Lower leg skin (tissue), 4 donors: Measurements from ENCODE around the gene ETS1. TPM values are rescaled to one million over a fixed set of nuclear protein-coding genes. Genes with fewer than 3 reads are reported as not detected.

Experiments
- DNase-seq, 2 donors: peaks; one replicate each; pipeline ENCODE4 v3.0.0-alpha.2; 2019; ENCODE audit warnings: low spot score in 2 of 2
- H3K4me3 ChIP-seq: fragments of 200-600 bp; sonication (generic); 2 replicates; pipeline ENCODE4 v1.5.1; 2017; ENCODE audit warnings: mild to moderate bottlenecking, low read depth; ENCODE audit not compliant: poor library complexity, severe bottlenecking
- POLR2A ChIP-seq, 2 donors: fragments of 450-650 bp; IDR thresholded peaks; one replicate each; pipeline ENCODE4 v1.6.1; 2016 to 2017; ENCODE audit warnings: antibody characterized with exemption in 2 of 2, mild to moderate bottlenecking in 1 of 2, moderate library complexity in 1 of 2
- WGBS, 2 donors: methylation state at CpG; one replicate each; pipeline ENCODE4 v1.1.5; 2018; 5-methylcytosine and 5-hydroxymethylcytosine counted together
- intact Hi-C: fragments of 100-400 bp; cut with DNase I; formaldehyde crosslinking; loops from one replicate; pipeline ENCODE4 v1.15.0; 2023; ENCODE audit warnings: low total_unique reads
- total RNA-seq, 4 donors: library from RNA; depleted of rRNA; stranded (reverse); fragments of >200 nt; gene quantifications; one replicate each; pipeline ENCODE4 v1.1.0, GENCODE V29; 2016
- TF ChIP-seq, protein P1 (sequence below), 3 donors: fragments of 450-650 bp; IDR thresholded peaks; one replicate each; pipeline ENCODE4 v1.5.1; 2016; ENCODE audit warnings: antibody characterized with exemption in 3 of 3, mild to moderate bottlenecking in 3 of 3, moderate library complexity in 2 of 3

Gene ETS1
- total RNA-seq, 4 donors from 2014 or later = 20.6 to 38.7 (median 21.8) TPM

DNA sequence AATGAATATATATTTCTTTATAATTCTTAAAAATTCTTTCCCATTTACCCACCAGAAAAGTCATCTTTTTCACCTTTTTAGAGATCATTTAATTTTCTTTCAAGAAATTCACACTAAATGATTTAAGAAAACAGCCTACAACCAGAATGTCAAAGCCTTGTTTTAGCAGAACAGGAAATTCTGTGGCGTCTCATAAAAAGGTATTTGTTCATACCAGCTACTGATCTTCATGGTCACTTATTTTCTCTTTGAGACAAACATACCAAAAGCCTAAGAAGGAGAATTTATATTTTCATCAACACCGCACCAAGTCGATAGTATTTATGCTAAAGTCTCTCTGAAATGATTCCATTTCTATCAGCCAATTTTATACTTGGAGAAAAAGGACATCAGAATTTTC lies 105.3 kb downstream of the ETS1 start:
- intact Hi-C loops = no loop called here
- TF ChIP-seq, protein P1, sequence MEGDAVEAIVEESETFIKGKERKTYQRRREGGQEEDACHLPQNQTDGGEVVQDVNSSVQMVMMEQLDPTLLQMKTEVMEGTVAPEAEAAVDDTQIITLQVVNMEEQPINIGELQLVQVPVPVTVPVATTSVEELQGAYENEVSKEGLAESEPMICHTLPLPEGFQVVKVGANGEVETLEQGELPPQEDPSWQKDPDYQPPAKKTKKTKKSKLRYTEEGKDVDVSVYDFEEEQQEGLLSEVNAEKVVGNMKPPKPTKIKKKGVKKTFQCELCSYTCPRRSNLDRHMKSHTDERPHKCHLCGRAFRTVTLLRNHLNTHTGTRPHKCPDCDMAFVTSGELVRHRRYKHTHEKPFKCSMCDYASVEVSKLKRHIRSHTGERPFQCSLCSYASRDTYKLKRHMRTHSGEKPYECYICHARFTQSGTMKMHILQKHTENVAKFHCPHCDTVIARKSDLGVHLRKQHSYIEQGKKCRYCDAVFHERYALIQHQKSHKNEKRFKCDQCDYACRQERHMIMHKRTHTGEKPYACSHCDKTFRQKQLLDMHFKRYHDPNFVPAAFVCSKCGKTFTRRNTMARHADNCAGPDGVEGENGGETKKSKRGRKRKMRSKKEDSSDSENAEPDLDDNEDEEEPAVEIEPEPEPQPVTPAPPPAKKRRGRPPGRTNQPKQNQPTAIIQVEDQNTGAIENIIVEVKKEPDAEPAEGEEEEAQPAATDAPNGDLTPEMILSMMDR (IDR thresholded peaks at IDR 0.05) = no peak
- no peak for TF ChIP-seq POLR2A (IDR thresholded peaks at IDR 0.05)
- no peak for DNase-seq
- 80 to 83% methylated on average over 3 of the region's 3 CpGs for WGBS, 2 donors
- H3K4me3 ChIP-seq = no peak overlapping the region

DNA sequence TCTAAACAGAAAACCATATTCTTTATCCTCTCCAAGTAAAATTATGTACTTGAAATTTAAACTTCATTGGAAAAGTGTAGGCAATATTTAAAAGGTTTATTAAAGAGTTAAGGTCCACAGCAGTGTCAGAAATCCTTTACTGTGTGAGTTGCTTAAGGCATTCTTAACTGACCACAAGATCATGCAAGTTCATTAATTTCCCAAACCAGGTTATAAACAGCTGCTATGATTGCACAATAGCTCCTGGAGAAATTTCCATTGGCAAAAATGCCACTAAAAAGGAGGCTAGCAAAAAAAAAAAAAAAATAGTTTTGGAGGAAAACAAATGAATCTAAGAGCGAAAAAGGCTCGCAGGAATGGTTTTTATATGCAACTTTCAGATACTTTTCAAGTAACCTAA lies 106.2 kb downstream of the ETS1 start:
- 51 to 62% methylated on average over 2 of the region's 2 CpGs for WGBS, 2 donors
- intact Hi-C loops = no loop called here

DNA sequence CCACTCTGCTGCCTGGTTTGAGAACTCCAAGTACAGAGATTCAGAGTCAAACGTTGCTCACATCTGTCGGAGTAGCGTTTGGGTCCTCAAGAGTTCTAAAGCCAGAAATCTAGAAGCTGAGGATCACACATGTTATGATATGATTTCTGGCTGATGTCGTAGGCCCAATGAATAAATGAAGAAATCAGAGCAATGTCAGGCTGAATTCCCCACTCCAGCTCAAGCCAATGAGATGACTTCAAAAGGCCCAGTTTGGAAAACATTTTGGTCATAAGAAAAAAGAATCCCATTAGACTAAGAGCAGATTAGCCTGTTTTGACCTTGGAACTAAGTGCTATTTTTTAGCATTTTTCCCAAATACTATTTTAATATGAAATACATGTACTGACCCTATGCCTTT lies 106.7 kb downstream of the ETS1 start:
- H3K4me3 ChIP-seq = no peak overlapping the region
- no peak for DNase-seq
- intact Hi-C loops = no loop called here
- no peak for TF ChIP-seq POLR2A (IDR thresholded peaks at IDR 0.05)
- TF ChIP-seq, protein P1 (IDR thresholded peaks at IDR 0.05) = no peak
- 55 to 81% methylated on average over 4 of the region's 4 CpGs for WGBS, 2 donors

More for the DNA sequence above, 106.2 kb downstream of the ETS1 start:
- H3K4me3 ChIP-seq = no peak overlapping the region
- TF ChIP-seq, protein P1 (IDR thresholded peaks at IDR 0.05) = no peak
- TF ChIP-seq POLR2A (IDR thresholded peaks at IDR 0.05) = no peak
- DNase-seq = no peak

DNA sequence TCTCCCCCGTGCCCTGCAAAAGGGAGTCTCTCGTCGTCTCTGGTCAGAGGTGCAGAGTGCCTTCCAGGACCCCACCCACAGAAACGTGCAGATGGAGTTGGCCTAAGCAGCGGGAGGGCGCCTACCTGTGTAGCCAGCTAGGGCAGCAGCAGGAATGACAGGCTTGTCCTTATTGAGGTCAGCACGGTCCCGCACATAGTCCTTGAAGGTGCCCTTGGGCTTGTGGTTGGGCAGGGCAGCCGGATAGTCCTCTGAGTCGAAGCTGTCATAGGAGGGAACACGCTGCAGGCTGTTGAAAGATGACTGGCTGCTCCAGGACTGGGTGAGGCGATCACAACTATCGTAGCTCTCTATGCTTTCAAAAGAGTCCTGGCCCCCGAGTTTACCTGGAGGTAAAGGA lies 107.3 kb downstream of the ETS1 start:
- H3K4me3 ChIP-seq = no peak overlapping the region
- 73 to 77% methylated on average over 14 of the region's 14 CpGs for WGBS, 2 donors
- TF ChIP-seq, protein P1 (IDR thresholded peaks at IDR 0.05) = no peak
- TF ChIP-seq POLR2A (IDR thresholded peaks at IDR 0.05) = no peak
- no peak for DNase-seq
- intact Hi-C loops = no loop called here

DNA sequence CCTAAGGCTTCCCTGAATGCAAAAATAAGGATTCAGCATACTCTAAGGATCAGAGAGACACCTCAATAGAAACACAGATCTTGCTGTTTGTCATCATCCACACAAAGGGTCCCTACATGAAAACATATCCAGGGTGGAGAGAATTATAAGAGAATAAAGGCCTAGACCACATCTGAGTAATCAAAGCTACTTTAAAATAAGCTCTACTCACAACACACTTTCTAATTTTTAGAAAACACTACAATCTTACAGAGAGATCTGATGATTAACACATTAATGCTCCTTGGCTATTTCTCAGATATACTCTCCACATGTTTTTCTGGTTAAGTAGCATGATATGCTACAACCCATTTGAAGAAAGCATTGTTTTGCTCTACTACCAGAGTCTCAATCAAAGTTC lies 108.2 kb downstream of the ETS1 start:
- intact Hi-C loops = no loop called here
- no peak for TF ChIP-seq POLR2A (IDR thresholded peaks at IDR 0.05)
- TF ChIP-seq, protein P1 (IDR thresholded peaks at IDR 0.05) = no peak
- no peak for DNase-seq
- H3K4me3 ChIP-seq = no peak overlapping the region

DNA sequence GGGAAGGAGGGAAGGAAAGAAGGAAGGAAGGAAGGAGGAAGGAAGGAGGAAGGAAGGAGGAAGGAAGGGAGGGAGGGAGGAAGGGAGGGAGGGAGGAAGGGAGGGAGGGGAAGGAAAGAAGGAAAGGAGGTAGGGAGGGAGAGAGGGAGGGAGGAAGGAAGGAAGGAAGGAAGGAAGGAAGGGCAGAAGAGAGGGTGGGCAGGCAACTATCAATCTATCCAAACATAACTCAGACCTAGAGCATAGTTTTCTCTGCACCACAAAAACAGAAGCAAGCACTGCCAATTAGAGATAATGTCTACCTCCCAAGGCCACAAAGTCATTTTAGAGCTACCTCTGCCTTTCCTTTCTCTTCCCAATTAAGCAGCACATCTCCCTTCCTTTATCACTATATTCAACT lies 109.1 kb downstream of the ETS1 start:
- DNase-seq = no peak
- intact Hi-C loops = no loop called here

More for the DNA sequence above, 109.1 kb downstream of the ETS1 start:
- H3K4me3 ChIP-seq = no peak overlapping the region
- no peak for TF ChIP-seq POLR2A (IDR thresholded peaks at IDR 0.05)
- TF ChIP-seq, protein P1 (IDR thresholded peaks at IDR 0.05) = no peak
